WTC11 (cell line): ENCODE measurements around the gene C11orf58. TPM values are rescaled to one million over a fixed set of nuclear protein-coding genes. Genes with fewer than 3 reads are reported as not detected.

Source experiments
- ATAC-seq: fragments of 200-7000 bp; cut with Tn5 transposase; 2 replicates; pipeline ENCODE4 v1.10.0; 2021; ENCODE audit warnings: mild to moderate bottlenecking, moderate library complexity
- CTCF ChIA-PET: fragments of 300-600 bp; sonication (Branson Sonifier 250); formaldehyde crosslinking; loops from one replicate; lab custom pipeline; 2021; ENCODE audit warnings: antibody characterized with exemption; lab: Charles Lee
- POLR2A ChIA-PET: fragments of 350-600 bp; sonication (Branson Sonifier 250); formaldehyde crosslinking; loops from one replicate; lab custom pipeline; 2021; ENCODE audit warnings: antibody characterized with exemption; lab: Charles Lee
- DNase-seq: peaks from one replicate; pipeline ENCODE4 v3.0.0; 2021; ENCODE audit warnings: low spot score
- H3K27ac Mint-ChIP-seq: 2 replicates; pipeline ENCODE4 v1.8.0; 2021; ENCODE audit warnings: mixed read lengths
- H3K27me3 Mint-ChIP-seq: 2 replicates; pipeline ENCODE4 v1.8.0; 2021; ENCODE audit warnings: low read depth, mild to moderate bottlenecking, moderate library complexity, mixed read lengths
- H3K36me3 Mint-ChIP-seq: 2 replicates; pipeline ENCODE4 v1.8.0; 2021; ENCODE audit warnings: mixed read lengths
- H3K4me1 Mint-ChIP-seq: 2 replicates; pipeline ENCODE4 v1.8.0; 2022; ENCODE audit warnings: mixed read lengths
- H3K4me3 Mint-ChIP-seq: 2 replicates; pipeline ENCODE4 v1.8.0; 2021; ENCODE audit warnings: mild to moderate bottlenecking, moderate library complexity, mixed read lengths
- H3K9me3 Mint-ChIP-seq: 2 replicates; pipeline ENCODE4 v1.8.0; 2021; ENCODE audit warnings: mixed read lengths
- ATF2 ChIP-seq: sonication (generic); formaldehyde crosslinking; IDR thresholded peaks from 2 replicates; pipeline ENCODE4 v1.8.1; 2022; ENCODE audit warnings: low read depth, missing genetic modification reagents, borderline replicate concordance
- ATF6 ChIP-seq: sonication (generic); formaldehyde crosslinking; IDR thresholded peaks from 2 replicates; pipeline ENCODE4 v1.8.1; 2023; ENCODE audit warnings: mild to moderate bottlenecking, missing genetic modification reagents
- CREB1 ChIP-seq: sonication (generic); formaldehyde crosslinking; IDR thresholded peaks from 2 replicates; pipeline ENCODE4 v1.8.0; 2023; ENCODE audit warnings: mild to moderate bottlenecking, missing genetic modification reagents
- CTCF ChIP-seq: fragments of 200-600 bp; IDR thresholded peaks from 2 replicates; pipeline ENCODE4 v1.8.0; 2022; ENCODE audit warnings: antibody characterized with exemption
- FOXJ3 ChIP-seq: sonication (generic); formaldehyde crosslinking; IDR thresholded peaks from 2 replicates; pipeline ENCODE4 v1.9.0; 2021; ENCODE audit warnings: missing genetic modification reagents, mild to moderate bottlenecking, borderline replicate concordance
- FOXK1 ChIP-seq: sonication (generic); formaldehyde crosslinking; IDR thresholded peaks from 2 replicates; pipeline ENCODE4 v1.8.0; 2022; ENCODE audit warnings: mild to moderate bottlenecking, moderate library complexity, missing genetic modification reagents
- FOXP1 ChIP-seq: sonication (generic); formaldehyde crosslinking; IDR thresholded peaks from 2 replicates; pipeline ENCODE4 v1.8.0; 2022; ENCODE audit warnings: missing genetic modification reagents, mild to moderate bottlenecking, moderate library complexity, borderline replicate concordance
- FOXP4 ChIP-seq: sonication (generic); formaldehyde crosslinking; IDR thresholded peaks from 2 replicates; pipeline ENCODE4 v1.8.0; 2022; ENCODE audit warnings: mild to moderate bottlenecking, missing genetic modification reagents
- GABPB1 ChIP-seq: sonication (generic); formaldehyde crosslinking; IDR thresholded peaks from 2 replicates; pipeline ENCODE4 v1.8.1; 2023; ENCODE audit warnings: mild to moderate bottlenecking, missing genetic modification reagents
- GRHL2 ChIP-seq: fragments of 250-450 bp; sonication (Bioruptor Pico); IDR thresholded peaks from 2 replicates; pipeline ENCODE4 v1.8.0; 2022; ENCODE audit warnings: mild to moderate bottlenecking, moderate library complexity; ENCODE audit not compliant: insufficient replicate concordance, severe bottlenecking
- HMGA2 ChIP-seq: fragments of 250-450 bp; sonication (Bioruptor Pico); IDR thresholded peaks from 2 replicates; pipeline ENCODE4 v1.4.0; 2021; ENCODE audit warnings: mild to moderate bottlenecking, moderate library complexity
- JAZF1 ChIP-seq: fragments of 250-450 bp; sonication (Bioruptor Pico); IDR thresholded peaks from 2 replicates; pipeline ENCODE4 v1.9.0; 2021; ENCODE audit warnings: moderate library complexity, mild to moderate bottlenecking, inconsistent platforms
- NR1H2 ChIP-seq: sonication (generic); formaldehyde crosslinking; IDR thresholded peaks from 2 replicates; pipeline ENCODE4 v1.9.0; 2021; ENCODE audit warnings: mild to moderate bottlenecking, moderate library complexity, missing genetic modification reagents
- NR2C2 ChIP-seq: sonication (generic); formaldehyde crosslinking; IDR thresholded peaks from 2 replicates; pipeline ENCODE4 v1.8.0; 2022; ENCODE audit warnings: mild to moderate bottlenecking, missing genetic modification reagents
- NR3C1 ChIP-seq: sonication (generic); formaldehyde crosslinking; conservative IDR thresholded peaks from 2 replicates; pipeline ENCODE4 v1.8.1; 2023; ENCODE audit warnings: low read depth, mild to moderate bottlenecking, missing genetic modification reagents
- PREB ChIP-seq: sonication (generic); formaldehyde crosslinking; IDR thresholded peaks from 2 replicates; pipeline ENCODE4 v1.8.1; 2022; ENCODE audit warnings: mild to moderate bottlenecking, missing genetic modification reagents, moderate library complexity, borderline replicate concordance
- TEAD1 ChIP-seq: sonication (generic); formaldehyde crosslinking; IDR thresholded peaks from 2 replicates; pipeline ENCODE4 v1.8.0; 2022; ENCODE audit warnings: mild to moderate bottlenecking, missing genetic modification reagents
- USF2 ChIP-seq: sonication (generic); formaldehyde crosslinking; IDR thresholded peaks from 2 replicates; pipeline ENCODE4 v1.8.1; 2023; ENCODE audit warnings: mild to moderate bottlenecking, missing genetic modification reagents, moderate library complexity
- ZNF317 ChIP-seq: sonication (generic); formaldehyde crosslinking; IDR thresholded peaks from 2 replicates; pipeline ENCODE4 v1.8.1; 2023; ENCODE audit warnings: low read depth, mild to moderate bottlenecking, moderate library complexity, missing genetic modification reagents, borderline replicate concordance
- total RNA-seq: library from RNA; stranded (reverse); gene quantifications from 3 replicates; pipeline ENCODE4 v1.2.3, GENCODE V29; 2021

The C11orf58 gene
- total RNA-seq, 1 experiment from 2014 or later: 141 TPM

- TF ChIP-seq CTCF (no peak), USF2 (CRISPR knock-in tag) (no peak), FOXP4 (CRISPR knock-in tag) (no peak), TEAD1 (CRISPR knock-in tag) (no peak), ATF2 (CRISPR knock-in tag) (no peak), NR2C2 (CRISPR knock-in tag) (no peak), NR1H2 (CRISPR knock-in tag) (no peak), GRHL2 (CRISPR knock-in tag) (no peak), FOXK1 (CRISPR knock-in tag) (no peak), JAZF1 (CRISPR knock-in tag) (no peak), HMGA2 (CRISPR knock-in tag) (no peak)
These were observed 10.6 kb downstream of the C11orf58 start (continued) for GRCh38 chr11:16749092-16749491.

GRCh38 chr11:16749666-16750065 lies 11.2 kb downstream of the C11orf58 start:
- ChIA-PET CTCF (interaction anchor here (1.6 kb wide), 1 partner anchor 36 kb away, joined by 3 read pairs; no protein-coding TSS in a partner anchor), POLR2A (interaction anchor here (1.1 kb wide), 1 partner anchor 11 kb away, joined by 3 read pairs; the partner anchor contains the start of gene C11orf58)
- Mint-ChIP-seq H3K4me1 (peaks cover 6% of the 10 kb centered on the region), H3K4me3 (no peak overlapping the region), H3K27me3 (no peaks in the 10 kb centered on the region), H3K27ac (no peak overlapping the region; the same call in 1 of the 2 replicates), H3K9me3 (no peaks in the 10 kb centered on the region), H3K36me3 (peaks cover 78% of the 10 kb centered on the region)
- DNase-seq (no peak), ATAC-seq (no peak)
- TF ChIP-seq FOXP1 (no peak), ATF6 (no peak), FOXJ3 (CRISPR knock-in tag) (no peak)

GRCh38 chr11:16750417-16750816 lies 12.0 kb downstream of the C11orf58 start:
- ChIA-PET POLR2A (interaction anchor here (1.1 kb wide), 1 partner anchor 12 kb away, joined by 3 read pairs; the partner anchor contains the start of gene C11orf58), CTCF (interaction anchor here (1.6 kb wide), 1 partner anchor 35 kb away, joined by 3 read pairs; no protein-coding TSS in a partner anchor)
- H3K4me1 Mint-ChIP-seq: peaks cover 3% of the 10 kb centered on the region
- no peak for ATAC-seq
- no peak for TF ChIP-seq GABPB1 (CRISPR knock-in tag)
- TF ChIP-seq CREB1 (CRISPR knock-in tag): no peak
- TF ChIP-seq ZNF317 (CRISPR knock-in tag): no peak
- TF ChIP-seq NR2C2 (CRISPR knock-in tag): no peak
- no peak for TF ChIP-seq NR3C1 (CRISPR knock-in tag)
- TF ChIP-seq ATF2 (CRISPR knock-in tag): no peak
- no peak for TF ChIP-seq PREB (CRISPR knock-in tag)
- TF ChIP-seq NR1H2 (CRISPR knock-in tag): no peak
- TF ChIP-seq, all 79 proteins: peak for 0
- no peaks in the 10 kb centered on the region for H3K9me3 Mint-ChIP-seq
- no peak overlapping the region for H3K4me3 Mint-ChIP-seq
- no peak for DNase-seq
- no peaks in the 10 kb centered on the region for H3K27me3 Mint-ChIP-seq
- peaks cover 75% of the 10 kb centered on the region for H3K36me3 Mint-ChIP-seq
- no peak overlapping the region for H3K27ac Mint-ChIP-seq
